ENCODE results near the gene KLHDC3. TPM values are rescaled to one million over a fixed set of nuclear protein-coding genes. Genes with fewer than 3 reads are reported as not detected.

The KLHDC3 gene
- total RNA-seq, 4 donors from 2014 or later: 93.1 to 107 (median 97.7) TPM

DNA sequence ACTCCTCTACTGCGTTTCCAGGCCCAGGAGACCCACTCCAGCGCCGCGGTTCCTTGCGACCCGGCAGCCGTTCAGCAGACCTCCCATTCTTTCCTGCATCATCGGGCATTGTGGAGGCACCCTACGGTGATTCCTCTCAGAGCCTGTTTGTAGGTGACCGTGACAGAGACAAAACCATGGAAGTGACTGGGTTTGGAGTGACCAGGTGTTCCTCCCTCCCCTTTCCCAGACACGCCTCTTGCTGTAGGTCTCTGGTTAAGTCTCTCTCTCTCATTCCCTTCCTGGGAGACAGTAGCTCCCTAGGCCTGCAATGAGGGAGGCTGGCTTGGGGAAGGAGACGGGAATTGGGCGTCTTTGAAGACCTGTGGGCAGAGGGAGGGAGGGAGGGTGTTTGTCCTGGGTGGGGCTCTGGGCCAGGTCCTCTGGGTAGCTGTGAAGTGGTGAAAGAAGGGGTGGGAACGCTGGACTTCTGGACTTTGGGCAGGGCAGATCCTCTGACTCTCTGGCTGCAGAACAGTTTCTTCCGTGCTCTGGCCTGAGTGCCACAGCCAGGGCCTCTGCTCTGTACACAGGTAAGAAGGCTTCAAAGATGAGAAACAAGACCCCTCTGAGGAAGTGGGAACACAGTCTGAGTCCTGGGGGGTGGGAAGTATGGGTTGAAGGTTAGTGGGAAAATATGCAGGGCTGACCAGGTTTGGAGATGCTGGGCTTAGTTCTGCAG lies 46.1 kb downstream of the KLHDC3 start:
- Histone ChIP-seq H3K4me3 (replicated peaks in 1 of 3) (peak overlapping the region; percentile 6 to 94 (median 73)), H3K27me3 (no peaks in the 10 kb centered on the region), H3K9me3 (no peaks in the 10 kb centered on the region), H3K36me3 (peaks cover 13 to 21% of the 10 kb centered on the region in 2 donors), H3K4me1 (peaks cover 16 to 24% of the 10 kb centered on the region in 2 donors), H3K27ac (peak overlapping the region; percentile 77 to 91 (median 87))
- intact Hi-C loops (cut with DNase I): loop anchor here (5.0 kb wide), 1 partner anchor 87 kb away; no protein-coding TSS in a partner anchor
- DNase-seq: peak; percentile 57 to 60
- TF ChIP-seq CTCF (IDR thresholded peaks at IDR 0.05): no peak
- TF ChIP-seq POLR2A (IDR thresholded peaks at IDR 0.05): no peak
- 8 to 9% methylated on average over 14 to 15 of the region's 15 CpGs for WGBS, 2 donors

GRCh38 chr6:43060755-43061633 lies 46.9 kb downstream of the KLHDC3 start:
- TF ChIP-seq CTCF (IDR thresholded peaks at IDR 0.05) (no peak), POLR2A (IDR thresholded peaks at IDR 0.05) (no peak)
- intact Hi-C loops (cut with DNase I): loop anchor here (5.0 kb wide), 1 partner anchor 86 kb away; no protein-coding TSS in a partner anchor
- Histone ChIP-seq H3K4me3 (replicated peaks in 1 of 3) (no peak overlapping the region), H3K27me3 (no peaks in the 10 kb centered on the region), H3K36me3 (peaks cover 6 to 17% of the 10 kb centered on the region in 2 donors), H3K27ac (peak overlapping the region in 2 of 3 donors; percentile 77 to 91), H3K4me1 (peaks cover 16 to 24% of the 10 kb centered on the region in 2 donors), H3K9me3 (no peaks in the 10 kb centered on the region)
- no peak for DNase-seq
- WGBS, 2 donors: 84 to 89% methylated on average over 12 of the region's 12 CpGs

GRCh38 chr6:43061861-43062260 lies 47.8 kb downstream of the KLHDC3 start:
- Histone ChIP-seq H3K4me3 (replicated peaks in 1 of 3) (no peak overlapping the region), H3K27ac (no peak overlapping the region), H3K4me1 (peaks cover 16 to 24% of the 10 kb centered on the region in 2 donors), H3K9me3 (no peaks in the 10 kb centered on the region), H3K27me3 (no peaks in the 10 kb centered on the region), H3K36me3 (peaks cover 9 to 13% of the 10 kb centered on the region in 2 donors)
- TF ChIP-seq POLR2A (IDR thresholded peaks at IDR 0.05) (no peak), CTCF (IDR thresholded peaks at IDR 0.05) (no peak)
- WGBS, 2 donors: 88 to 91% methylated on average over 2 of the region's 2 CpGs
- DNase-seq: no peak
- intact Hi-C loops (cut with DNase I): loop anchor here (5.0 kb wide), 1 partner anchor 85 kb away; no protein-coding TSS in a partner anchor

GRCh38 chr6:43062818-43063217 lies 48.8 kb downstream of the KLHDC3 start:
- no peak for DNase-seq
- Histone ChIP-seq H3K4me1 (peaks cover 16 to 22% of the 10 kb centered on the region in 2 donors), H3K27me3 (no peaks in the 10 kb centered on the region), H3K36me3 (peaks cover 9% of the 10 kb centered on the region in 2 donors), H3K27ac (no peak overlapping the region), H3K9me3 (no peaks in the 10 kb centered on the region), H3K4me3 (replicated peaks in 1 of 3) (no peak overlapping the region)
- intact Hi-C loops (cut with DNase I): loop anchor here (5.0 kb wide), 1 partner anchor 84 kb away; no protein-coding TSS in a partner anchor
- TF ChIP-seq CTCF (IDR thresholded peaks at IDR 0.05): no peak
- no peak for TF ChIP-seq POLR2A (IDR thresholded peaks at IDR 0.05)
- WGBS, 2 donors: 94 to 96% methylated on average over 7 to 12 of the region's 12 CpGs

All from thyroid gland (tissue), 4 donors.